ENCODE results near the gene VWA5B1. TPM values are rescaled to one million over a fixed set of nuclear protein-coding genes. Genes with fewer than 3 reads are reported as not detected.

The VWA5B1 gene
- total RNA-seq, 5 donors from 2014 or later (not counting 1 experiment from before 2014, with no cell fraction given), result 0.13 to 0.18 (median 0.15) TPM; not detected in 1

DNA sequence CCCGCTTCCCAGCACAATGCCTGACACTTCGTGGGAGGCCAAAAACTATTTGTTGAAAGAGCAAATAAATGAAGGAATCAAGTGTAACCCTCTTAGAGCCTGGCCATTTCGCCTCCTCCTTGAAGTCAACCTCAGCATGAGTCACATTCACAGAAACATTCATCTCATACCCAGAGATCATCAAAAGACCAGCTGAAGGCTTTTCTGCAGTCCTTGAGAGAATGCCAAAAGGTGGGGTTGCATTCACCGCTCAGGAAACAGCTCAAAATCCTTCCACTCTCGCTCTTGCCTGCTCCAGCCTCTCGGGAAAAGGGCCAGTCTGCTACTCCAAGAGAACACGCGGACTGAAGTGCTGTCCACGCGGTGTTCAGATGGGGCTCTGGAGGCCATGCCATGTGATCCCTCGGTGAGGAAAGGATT lies 90.0 kb downstream of the VWA5B1 start:
- Mint-ChIP-seq H3K4me3 (no peak overlapping the region), H3K27me3 (peaks cover 45 to 50% of the 10 kb centered on the region in 2 donors), H3K9me3 (peaks cover 0 to 6% (median 0%) of the 10 kb centered on the region in 3 donors), H3K4me1 (peaks cover 0 to 1% (median 0%) of the 10 kb centered on the region in 3 donors), H3K36me3 (no peaks in the 10 kb centered on the region), H3K27ac (no peak overlapping the region)
- Histone ChIP-seq H3K9me3 (no peaks in the 10 kb centered on the region), H3K27me3 (replicated peaks in 1 of 2; ENCODE audit: control insufficient read depth in 2 of 2, extremely low read depth in 1 of 2, insufficient read depth in 2 of 2, low read length in 1 of 2) (peaks cover 2 to 57% of the 10 kb centered on the region in 2 experiments), H3K4me1 (ENCODE audit: control insufficient read depth in 1 of 2, extremely low read depth in 1 of 2, insufficient read depth in 2 of 2, low read length in 2 of 2) (peaks cover 0 to 2% of the 10 kb centered on the region in 2 experiments), H3K4me3 (ENCODE audit: control insufficient read depth in 1 of 2, extremely low read depth in 1 of 2, low read length in 1 of 2) (no peak overlapping the region), H3K36me3 (ENCODE audit: control insufficient read depth in 2 of 2, extremely low read depth in 1 of 2, insufficient read depth in 1 of 2, low read length in 1 of 2) (no peaks in the 10 kb centered on the region), H3K27ac (ENCODE audit: low read length) (no peak overlapping the region)
- ChIA-PET CTCF (interaction anchor here (0.6 to 0.7 kb wide), 2 partner anchors 181 to 1118 kb away, joined by 3 to 7 read pairs; no protein-coding TSS in a partner anchor), POLR2A (interaction anchor here (0.7 to 1.0 kb wide), 2 partner anchors 10 to 16 kb away, joined by 4 to 5 read pairs; no protein-coding TSS in a partner anchor)
- ATAC-seq (replicated peaks in 1 of 4), result no peak
- DNase-seq, result no peak
- WGBS (ENCODE audit: insufficient coverage), result 79% methylated on average over 7 of the region's 11 CpGs

DNA sequence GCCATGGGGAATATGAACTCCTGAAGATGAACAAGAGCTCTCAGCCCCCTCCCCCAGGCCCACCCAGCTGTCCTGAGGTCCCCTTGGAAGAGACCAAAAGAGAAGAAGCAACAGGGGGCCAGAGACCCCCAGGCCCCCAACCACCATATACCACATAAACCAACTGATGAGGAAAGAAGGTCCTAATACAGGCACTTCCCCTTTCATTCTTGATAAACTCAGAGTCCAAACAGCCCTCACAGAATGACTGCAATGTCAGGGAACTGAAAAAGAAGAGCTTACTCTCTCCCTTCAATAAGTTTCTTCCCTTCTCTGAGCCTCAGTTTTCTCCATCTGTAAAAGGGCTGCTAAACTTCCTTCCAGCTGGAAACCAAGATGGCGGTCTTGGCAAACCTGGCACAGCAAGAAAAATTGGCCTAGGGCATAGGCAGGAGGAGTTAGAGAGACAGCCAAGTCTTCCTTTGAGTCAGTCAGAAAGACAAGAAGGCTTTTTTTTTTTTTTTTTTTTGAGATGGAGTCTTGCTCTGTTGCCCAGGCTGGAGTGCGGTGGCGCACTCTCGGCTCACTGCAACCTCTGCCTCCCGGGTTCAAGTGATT lies 90.5 kb downstream of the VWA5B1 start:
- Mint-ChIP-seq H3K9me3 (peaks cover 0 to 6% (median 0%) of the 10 kb centered on the region in 3 donors), H3K27me3 (peaks cover 42 to 50% of the 10 kb centered on the region in 2 donors), H3K27ac (no peak overlapping the region), H3K4me3 (no peak overlapping the region), H3K4me1 (peaks cover 0 to 1% (median 0%) of the 10 kb centered on the region in 3 donors), H3K36me3 (no peaks in the 10 kb centered on the region)
- no peak for DNase-seq
- ATAC-seq (replicated peaks in 1 of 4), result no peak
- no peaks in the 10 kb centered on the region for H3K9me3 ChIP-seq
- ChIA-PET CTCF (interaction anchor here in 1 of 2 donors (0.7 kb wide), 1 partner anchor 1118 kb away, joined by 7 read pairs; no protein-coding TSS in a partner anchor), POLR2A (interaction anchor here in 1 of 2 donors (0.5 to 0.7 kb wide), 2 partner anchors 9 to 253 kb away, joined by 5 to 6 read pairs; no protein-coding TSS in a partner anchor)
- peaks cover 0 to 2% of the 10 kb centered on the region in 2 experiments for H3K4me1 ChIP-seq (ENCODE audit: control insufficient read depth in 1 of 2, extremely low read depth in 1 of 2, insufficient read depth in 2 of 2, low read length in 2 of 2)
- H3K36me3 ChIP-seq (ENCODE audit: control insufficient read depth in 2 of 2, extremely low read depth in 1 of 2, insufficient read depth in 1 of 2, low read length in 1 of 2), result no peaks in the 10 kb centered on the region
- peaks cover 2 to 60% of the 10 kb centered on the region in 2 experiments for H3K27me3 ChIP-seq (replicated peaks in 1 of 2; ENCODE audit: control insufficient read depth in 2 of 2, extremely low read depth in 1 of 2, insufficient read depth in 2 of 2, low read length in 1 of 2)
- WGBS (ENCODE audit: insufficient coverage), result no CpG with 5 or more reads among the region's 5 CpGs
- H3K4me3 ChIP-seq (ENCODE audit: control insufficient read depth in 1 of 2, extremely low read depth in 1 of 2, low read length in 1 of 2), result no peak overlapping the region
- H3K27ac ChIP-seq (ENCODE audit: low read length), result no peak overlapping the region

DNA sequence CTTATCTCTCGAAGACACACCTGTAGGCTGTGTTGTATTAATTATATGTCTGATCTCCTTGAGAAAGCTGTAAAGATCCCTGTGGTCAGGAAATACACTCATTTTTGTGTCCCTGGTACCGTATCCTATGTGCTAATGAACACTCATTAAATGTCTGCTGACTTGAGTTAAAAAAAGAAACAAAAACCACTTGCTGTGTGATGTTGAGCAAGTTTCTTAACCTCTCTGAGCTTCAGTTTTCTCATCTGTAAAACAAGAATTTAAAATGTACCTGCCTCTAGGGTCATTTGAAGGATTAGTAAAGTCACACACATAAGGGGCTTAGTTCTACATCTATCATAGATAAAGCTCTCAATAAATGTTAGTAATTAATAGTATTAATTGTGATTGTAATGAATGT lies 91.3 kb downstream of the VWA5B1 start:
- Histone ChIP-seq H3K4me1 (ENCODE audit: control insufficient read depth in 1 of 2, extremely low read depth in 1 of 2, insufficient read depth in 2 of 2, low read length in 2 of 2) (peaks cover 0 to 1% of the 10 kb centered on the region in 2 experiments), H3K36me3 (ENCODE audit: control insufficient read depth in 2 of 2, extremely low read depth in 1 of 2, insufficient read depth in 1 of 2, low read length in 1 of 2) (no peaks in the 10 kb centered on the region), H3K27me3 (replicated peaks in 1 of 2; ENCODE audit: control insufficient read depth in 2 of 2, extremely low read depth in 1 of 2, insufficient read depth in 2 of 2, low read length in 1 of 2) (peaks cover 2 to 62% of the 10 kb centered on the region in 2 experiments), H3K9me3 (no peaks in the 10 kb centered on the region), H3K4me3 (ENCODE audit: control insufficient read depth in 1 of 2, extremely low read depth in 1 of 2, low read length in 1 of 2) (no peak overlapping the region), H3K27ac (ENCODE audit: low read length) (no peak overlapping the region)
- peaks cover 0 to 6% (median 0%) of the 10 kb centered on the region in 3 donors for H3K9me3 Mint-ChIP-seq
- H3K36me3 Mint-ChIP-seq, result no peaks in the 10 kb centered on the region
- H3K4me3 Mint-ChIP-seq, result no peak overlapping the region
- ChIA-PET POLR2A (no interaction called here), CTCF (no interaction called here)
- H3K27me3 Mint-ChIP-seq, result peaks cover 49 to 53% of the 10 kb centered on the region in 2 donors
- no peak overlapping the region for H3K27ac Mint-ChIP-seq
- H3K4me1 Mint-ChIP-seq, result peaks cover 0 to 1% (median 0%) of the 10 kb centered on the region in 3 donors
- ATAC-seq (replicated peaks in 1 of 4) (no peak), DNase-seq (no peak)
- no CpG with 5 or more reads among the region's 2 CpGs for WGBS (ENCODE audit: insufficient coverage)

DNA sequence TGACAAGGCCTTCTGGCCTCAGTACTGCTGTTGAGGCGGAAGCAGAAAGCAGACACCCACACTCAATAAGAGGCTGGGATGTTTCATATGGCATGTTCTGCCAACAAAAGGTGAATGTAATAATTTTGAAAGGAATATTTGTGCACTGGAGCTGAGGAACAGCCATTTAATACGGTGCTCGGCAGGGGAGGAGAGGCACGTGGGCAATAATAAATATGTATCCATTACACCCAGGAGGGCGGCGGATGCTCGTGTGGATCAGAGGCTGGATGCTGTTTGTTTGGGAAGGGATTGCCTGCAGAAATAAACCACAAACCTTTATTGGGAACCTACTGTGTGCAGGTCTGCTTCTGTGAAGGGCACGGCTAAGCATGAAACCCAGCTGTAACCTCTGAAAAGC lies 92.0 kb downstream of the VWA5B1 start:
- Mint-ChIP-seq H3K4me3 (no peak overlapping the region), H3K36me3 (no peaks in the 10 kb centered on the region), H3K4me1 (no peaks in the 10 kb centered on the region), H3K27me3 (peaks cover 49 to 58% of the 10 kb centered on the region in 2 donors), H3K27ac (no peak overlapping the region), H3K9me3 (peaks cover 0 to 6% (median 0%) of the 10 kb centered on the region in 3 donors)
- CTCF ChIA-PET, result no interaction called here
- H3K9me3 ChIP-seq, result no peaks in the 10 kb centered on the region
- no peaks in the 10 kb centered on the region for H3K4me1 ChIP-seq (ENCODE audit: control insufficient read depth in 1 of 2, extremely low read depth in 1 of 2, insufficient read depth in 2 of 2, low read length in 2 of 2)
- peaks cover 2 to 62% of the 10 kb centered on the region in 2 experiments for H3K27me3 ChIP-seq (replicated peaks in 1 of 2; ENCODE audit: control insufficient read depth in 2 of 2, extremely low read depth in 1 of 2, insufficient read depth in 2 of 2, low read length in 1 of 2)
- H3K36me3 ChIP-seq (ENCODE audit: control insufficient read depth in 2 of 2, extremely low read depth in 1 of 2, insufficient read depth in 1 of 2, low read length in 1 of 2), result no peaks in the 10 kb centered on the region
- ATAC-seq (replicated peaks in 1 of 4) (no peak), DNase-seq (no peak)
- H3K4me3 ChIP-seq (ENCODE audit: control insufficient read depth in 1 of 2, extremely low read depth in 1 of 2, low read length in 1 of 2), result no peak overlapping the region
- POLR2A ChIA-PET, result no interaction called here
- WGBS (ENCODE audit: insufficient coverage), result no CpG with 5 or more reads among the region's 8 CpGs
- H3K27ac ChIP-seq (ENCODE audit: low read length), result no peak overlapping the region

DNA sequence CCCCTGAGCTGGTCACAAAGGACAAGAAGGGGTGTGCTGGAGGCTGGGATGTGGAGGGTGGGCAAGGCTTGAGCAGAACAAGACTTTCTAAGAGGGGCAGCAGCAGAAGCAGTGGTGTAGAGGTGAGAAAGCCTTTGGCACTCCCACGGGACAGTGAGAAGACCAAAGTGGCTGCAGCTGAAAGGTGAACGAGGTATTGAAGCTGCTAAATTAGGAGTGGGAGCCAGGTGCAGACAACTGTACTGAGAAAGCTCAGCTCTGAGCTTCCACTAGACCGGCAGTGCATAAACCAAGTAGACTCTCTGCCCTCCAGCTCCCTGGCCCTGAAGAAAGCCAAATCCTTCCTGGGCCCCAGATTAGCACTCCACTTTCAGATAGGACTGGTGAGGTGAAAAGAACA lies 93.0 kb downstream of the VWA5B1 start:
- no peak for DNase-seq
- H3K4me3 ChIP-seq (ENCODE audit: control insufficient read depth in 1 of 2, extremely low read depth in 1 of 2, low read length in 1 of 2), result no peak overlapping the region
- Mint-ChIP-seq H3K27me3 (peaks cover 56 to 66% of the 10 kb centered on the region in 2 donors), H3K4me3 (no peak overlapping the region), H3K27ac (no peak overlapping the region), H3K36me3 (no peaks in the 10 kb centered on the region), H3K9me3 (peaks cover 0 to 6% (median 0%) of the 10 kb centered on the region in 3 donors), H3K4me1 (no peaks in the 10 kb centered on the region)
- ATAC-seq (replicated peaks in 1 of 4), result no peak
- ChIA-PET POLR2A (no interaction called here), CTCF (no interaction called here)
- H3K36me3 ChIP-seq (ENCODE audit: control insufficient read depth in 2 of 2, extremely low read depth in 1 of 2, insufficient read depth in 1 of 2, low read length in 1 of 2), result no peaks in the 10 kb centered on the region
- H3K9me3 ChIP-seq, result no peaks in the 10 kb centered on the region
- no peaks in the 10 kb centered on the region for H3K4me1 ChIP-seq (ENCODE audit: control insufficient read depth in 1 of 2, extremely low read depth in 1 of 2, insufficient read depth in 2 of 2, low read length in 2 of 2)
- peaks cover 2 to 66% of the 10 kb centered on the region in 2 experiments for H3K27me3 ChIP-seq (replicated peaks in 1 of 2; ENCODE audit: control insufficient read depth in 2 of 2, extremely low read depth in 1 of 2, insufficient read depth in 2 of 2, low read length in 1 of 2)
- WGBS (ENCODE audit: insufficient coverage), result 10% methylated on average over 2 of the region's 3 CpGs
- no peak overlapping the region for H3K27ac ChIP-seq (ENCODE audit: low read length)

DNA sequence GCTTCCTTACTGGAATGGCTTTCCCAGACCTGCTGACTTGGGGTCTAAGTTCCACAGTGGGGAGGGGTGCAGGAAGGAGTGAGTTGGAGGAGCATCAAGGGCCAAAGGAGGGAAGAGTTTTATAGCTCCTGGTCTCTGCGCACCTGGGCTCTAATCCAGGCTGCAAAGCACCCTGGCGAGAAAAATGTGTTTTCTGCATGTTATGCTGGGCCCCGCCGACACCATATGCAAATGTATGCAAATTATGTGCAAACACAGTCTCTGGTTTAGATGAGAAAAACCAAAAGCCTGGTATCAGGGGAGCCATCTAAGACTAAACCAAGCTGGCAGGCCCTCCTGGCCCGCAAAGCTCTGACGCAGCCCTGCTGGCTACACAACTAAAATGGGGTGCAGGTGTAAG lies 95.0 kb downstream of the VWA5B1 start:
- no peaks in the 10 kb centered on the region for H3K4me1 ChIP-seq (ENCODE audit: control insufficient read depth in 1 of 2, extremely low read depth in 1 of 2, insufficient read depth in 2 of 2, low read length in 2 of 2)
- ATAC-seq (replicated peaks in 1 of 4), result no peak

More for the DNA sequence above, 95.0 kb downstream of the VWA5B1 start:
- POLR2A ChIA-PET, result no interaction called here
- no peak for DNase-seq
- Mint-ChIP-seq H3K36me3 (no peaks in the 10 kb centered on the region), H3K9me3 (peaks cover 0 to 6% (median 0%) of the 10 kb centered on the region in 3 donors), H3K4me1 (no peaks in the 10 kb centered on the region), H3K27ac (no peak overlapping the region), H3K4me3 (no peak overlapping the region), H3K27me3 (peaks cover 57 to 65% of the 10 kb centered on the region in 2 donors)
- H3K9me3 ChIP-seq, result no peaks in the 10 kb centered on the region
- 36% methylated on average over 4 of the region's 6 CpGs for WGBS (ENCODE audit: insufficient coverage)
- peaks cover 2 to 66% of the 10 kb centered on the region in 2 experiments for H3K27me3 ChIP-seq (replicated peaks in 1 of 2; ENCODE audit: control insufficient read depth in 2 of 2, extremely low read depth in 1 of 2, insufficient read depth in 2 of 2, low read length in 1 of 2)
- no peak overlapping the region for H3K4me3 ChIP-seq (ENCODE audit: control insufficient read depth in 1 of 2, extremely low read depth in 1 of 2, low read length in 1 of 2)
- H3K36me3 ChIP-seq (ENCODE audit: control insufficient read depth in 2 of 2, extremely low read depth in 1 of 2, insufficient read depth in 1 of 2, low read length in 1 of 2), result no peaks in the 10 kb centered on the region
- H3K27ac ChIP-seq (ENCODE audit: low read length), result no peak overlapping the region
- CTCF ChIA-PET, result no interaction called here
